K562 (cell line): ENCODE data around the gene PLEKHN1. TPM values are rescaled to one million over a fixed set of nuclear protein-coding genes. Genes with fewer than 3 reads are reported as not detected.

Experiments used
- CREB1 ChIP-seq, 2 experiments: sonication (generic) in 1 of 2; formaldehyde crosslinking in 1 of 2; IDR thresholded peaks; 2 replicates each; pipeline versions ENCODE4 v1.6.1 to v1.8.0; 2012 to 2022; ENCODE audit warnings: inconsistent platforms in 1 of 2, mild to moderate bottlenecking in 1 of 2, missing genetic modification reagents in 1 of 2, moderate library complexity in 1 of 2
- DNMT1 ChIP-seq: fragments of 450-650 bp; IDR thresholded peaks from 2 replicates; pipeline ENCODE4 v1.6.1; 2016; ENCODE audit warnings: antibody characterized with exemption, mild to moderate bottlenecking
- FOS ChIP-seq: IDR thresholded peaks from 3 replicates; pipeline ENCODE4 v1.6.1; 2011; ENCODE audit not compliant: insufficient read length; ENCODE audit errors: extremely low read depth
- FOXK1 ChIP-seq: sonication (generic); formaldehyde crosslinking; IDR thresholded peaks from 2 replicates; pipeline ENCODE4 v1.8.0; 2022; ENCODE audit warnings: missing genetic modification reagents, mild to moderate bottlenecking, borderline replicate concordance
- KDM1A ChIP-seq, 2 experiments: fragments of 450-650 bp; IDR thresholded peaks; 2 replicates each; pipeline ENCODE4 v1.6.1; 2016; ENCODE audit warnings: mild to moderate bottlenecking in 2 of 2
- LEF1 ChIP-seq: fragments of 450-650 bp; IDR thresholded peaks from 2 replicates; pipeline ENCODE4 v1.6.1; 2016; ENCODE audit warnings: mild to moderate bottlenecking
- MXI1 ChIP-seq: IDR thresholded peaks from 2 replicates; pipeline ENCODE4 v1.6.1; 2011; ENCODE audit warnings: low read depth, mild to moderate bottlenecking, improper control_type of control experiment, low read length
- RCOR1 ChIP-seq, 2 experiments: IDR thresholded peaks; 2 replicates each; pipeline ENCODE4 v1.6.1; 2012; ENCODE audit warnings: low read depth in 2 of 2, low read length in 2 of 2, borderline replicate concordance in 1 of 2, improper control_type of control experiment in 1 of 2
- ZNF217 ChIP-seq: sonication (generic); formaldehyde crosslinking; IDR thresholded peaks from 2 replicates; pipeline ENCODE4 v1.8.0; 2022; ENCODE audit warnings: mild to moderate bottlenecking, missing genetic modification reagents
- ZNF232 ChIP-seq: sonication (generic); formaldehyde crosslinking; IDR thresholded peaks from 2 replicates; pipeline ENCODE4 v1.8.0; 2022; ENCODE audit warnings: mild to moderate bottlenecking, missing genetic modification reagents
- ZNF3 ChIP-seq: fragments of 250-450 bp; sonication (Bioruptor Pico); IDR thresholded peaks from 2 replicates; pipeline ENCODE4 v1.5.0; 2021; ENCODE audit warnings: mild to moderate bottlenecking, moderate library complexity
- ZNF354B ChIP-seq: fragments of 250-450 bp; sonication (Bioruptor Pico); IDR thresholded peaks from 2 replicates; pipeline ENCODE4 v1.4.0; 2020
- polyA plus RNA-seq, 8 experiments: library from polyadenylated mRNA; depleted of rRNA in 4 of 8; stranded (reverse) in 5 of 8; unstranded in 3 of 8; fragments of >200 nt; fragmentation: Nextera tagmentation in 2 of 8; fragmentation: Illumina TruSeq in 1 of 8; extraction: Ambion mirVana in 2 of 8; extraction: Trizol in 1 of 8; gene quantifications; 2 replicates each; pipeline versions ENCODE4 v1.2.1 to v1.2.3, GENCODE V29; 2011 to 2014; ENCODE audit warnings: inconsistent platforms in 1 of 8, missing spikeins in 1 of 8
- total RNA-seq, 7 experiments: library from RNA; depleted of rRNA in 6 of 7; stranded (reverse); fragments of >200 nt in 6 of 7; fragmentation: Illumina TruSeq in 2 of 7; extraction: Trizol in 2 of 7; gene quantifications; 2 replicates each; pipeline versions ENCODE4 v1.2.1 to v1.2.3, GENCODE V29; 2011 to 2021; ENCODE audit warnings: low replicate concordance in 1 of 7
- TF ChIP-seq, protein P1 (sequence below): fragments of 250-450 bp; sonication (Bioruptor Pico); IDR thresholded peaks from 2 replicates; pipeline ENCODE4 v1.4.0; 2020
- TF ChIP-seq, protein P2 (sequence below): sonication (generic); formaldehyde crosslinking; IDR thresholded peaks from 2 replicates; pipeline ENCODE4 v1.8.0; 2022; ENCODE audit warnings: mild to moderate bottlenecking, missing genetic modification reagents
- TF ChIP-seq, protein P3 (sequence below): fragments of 450-650 bp; IDR thresholded peaks from one replicate; pipeline ENCODE4 v1.6.1; 2018; ENCODE audit warnings: mild to moderate bottlenecking, moderate library complexity; ENCODE audit not compliant: partially characterized antibody
- TF ChIP-seq, protein P4 (sequence below): fragments of 450-650 bp; IDR thresholded peaks from 2 replicates; pipeline ENCODE4 v1.6.1; 2016; ENCODE audit warnings: borderline replicate concordance

PLEKHN1 gene
- total and polyA plus RNA-seq, 9 of the 15 experiments (the other 6 are each of a cell fraction or from before 2014, with no cell fraction given): 0.07 to 1.5 (median 0.13) TPM; not detected in 2

DNA sequence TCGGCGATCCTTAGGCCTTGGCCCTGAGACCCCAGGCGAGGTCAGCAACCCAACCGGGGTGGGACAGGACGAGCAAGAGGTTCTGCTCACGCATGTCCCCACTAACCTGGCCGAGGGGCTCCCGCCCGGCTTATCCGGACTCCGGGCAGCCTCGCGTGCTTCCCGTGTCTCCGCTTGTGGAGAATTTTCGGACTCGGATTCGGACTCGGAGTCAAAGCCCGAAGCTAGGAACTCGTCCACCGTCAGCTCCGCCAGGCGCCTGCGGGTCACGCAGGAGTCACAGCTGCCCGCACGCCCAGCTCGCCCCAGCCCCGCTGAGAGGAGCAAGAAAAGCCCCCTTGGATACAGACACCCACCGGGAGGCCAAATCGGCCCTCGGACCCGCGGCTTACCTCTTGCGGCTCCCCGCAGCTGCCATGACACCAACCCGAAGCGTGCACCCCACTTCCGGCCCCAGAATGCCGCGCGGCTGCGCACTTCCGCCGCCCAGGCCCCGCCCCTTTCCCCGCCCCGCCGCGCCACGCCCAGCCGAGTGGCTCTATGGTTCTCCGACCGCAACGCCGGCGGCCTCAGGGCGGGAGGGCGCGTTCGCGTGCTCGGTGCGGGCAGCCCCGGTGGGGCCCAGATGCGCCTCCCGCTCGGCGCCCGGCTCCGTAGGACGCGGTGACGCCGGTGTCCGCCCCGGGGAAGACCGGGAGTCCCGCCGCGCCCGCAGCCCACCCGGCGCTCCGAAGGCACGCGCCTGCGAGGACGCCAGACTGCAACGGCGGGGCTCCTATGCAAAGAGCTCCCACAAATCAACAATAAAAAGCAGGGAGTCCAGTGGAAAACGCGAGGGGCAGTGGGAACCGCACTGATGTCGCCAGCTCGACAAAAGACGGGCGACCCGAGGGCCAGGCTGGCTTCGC is 7.2 kb upstream of the PLEKHN1 start, which contains the start of gene NOC2L (continued):
- TF ChIP-seq, protein P1, sequence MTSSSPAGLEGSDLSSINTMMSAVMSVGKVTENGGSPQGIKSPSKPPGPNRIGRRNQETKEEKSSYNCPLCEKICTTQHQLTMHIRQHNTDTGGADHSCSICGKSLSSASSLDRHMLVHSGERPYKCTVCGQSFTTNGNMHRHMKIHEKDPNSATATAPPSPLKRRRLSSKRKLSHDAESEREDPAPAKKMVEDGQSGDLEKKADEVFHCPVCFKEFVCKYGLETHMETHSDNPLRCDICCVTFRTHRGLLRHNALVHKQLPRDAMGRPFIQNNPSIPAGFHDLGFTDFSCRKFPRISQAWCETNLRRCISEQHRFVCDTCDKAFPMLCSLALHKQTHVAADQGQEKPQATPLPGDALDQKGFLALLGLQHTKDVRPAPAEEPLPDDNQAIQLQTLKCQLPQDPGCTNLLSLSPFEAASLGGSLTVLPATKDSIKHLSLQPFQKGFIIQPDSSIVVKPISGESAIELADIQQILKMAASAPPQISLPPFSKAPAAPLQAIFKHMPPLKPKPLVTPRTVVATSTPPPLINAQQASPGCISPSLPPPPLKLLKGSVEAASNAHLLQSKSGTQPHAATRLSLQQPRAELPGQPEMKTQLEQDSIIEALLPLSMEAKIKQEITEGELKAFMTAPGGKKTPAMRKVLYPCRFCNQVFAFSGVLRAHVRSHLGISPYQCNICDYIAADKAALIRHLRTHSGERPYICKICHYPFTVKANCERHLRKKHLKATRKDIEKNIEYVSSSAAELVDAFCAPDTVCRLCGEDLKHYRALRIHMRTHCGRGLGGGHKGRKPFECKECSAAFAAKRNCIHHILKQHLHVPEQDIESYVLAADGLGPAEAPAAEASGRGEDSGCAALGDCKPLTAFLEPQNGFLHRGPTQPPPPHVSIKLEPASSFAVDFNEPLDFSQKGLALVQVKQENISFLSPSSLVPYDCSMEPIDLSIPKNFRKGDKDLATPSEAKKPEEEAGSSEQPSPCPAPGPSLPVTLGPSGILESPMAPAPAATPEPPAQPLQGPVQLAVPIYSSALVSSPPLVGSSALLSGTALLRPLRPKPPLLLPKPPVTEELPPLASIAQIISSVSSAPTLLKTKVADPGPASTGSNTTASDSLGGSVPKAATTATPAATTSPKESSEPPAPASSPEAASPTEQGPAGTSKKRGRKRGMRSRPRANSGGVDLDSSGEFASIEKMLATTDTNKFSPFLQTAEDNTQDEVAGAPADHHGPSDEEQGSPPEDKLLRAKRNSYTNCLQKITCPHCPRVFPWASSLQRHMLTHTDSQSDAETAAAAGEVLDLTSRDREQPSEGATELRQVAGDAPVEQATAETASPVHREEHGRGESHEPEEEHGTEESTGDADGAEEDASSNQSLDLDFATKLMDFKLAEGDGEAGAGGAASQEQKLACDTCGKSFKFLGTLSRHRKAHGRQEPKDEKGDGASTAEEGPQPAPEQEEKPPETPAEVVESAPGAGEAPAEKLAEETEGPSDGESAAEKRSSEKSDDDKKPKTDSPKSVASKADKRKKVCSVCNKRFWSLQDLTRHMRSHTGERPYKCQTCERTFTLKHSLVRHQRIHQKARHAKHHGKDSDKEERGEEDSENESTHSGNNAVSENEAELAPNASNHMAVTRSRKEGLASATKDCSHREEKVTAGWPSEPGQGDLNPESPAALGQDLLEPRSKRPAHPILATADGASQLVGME: 0 out of 2 replicates have a peak, but pooled peaks have one; percentile 33
- TF ChIP-seq, protein P2, sequence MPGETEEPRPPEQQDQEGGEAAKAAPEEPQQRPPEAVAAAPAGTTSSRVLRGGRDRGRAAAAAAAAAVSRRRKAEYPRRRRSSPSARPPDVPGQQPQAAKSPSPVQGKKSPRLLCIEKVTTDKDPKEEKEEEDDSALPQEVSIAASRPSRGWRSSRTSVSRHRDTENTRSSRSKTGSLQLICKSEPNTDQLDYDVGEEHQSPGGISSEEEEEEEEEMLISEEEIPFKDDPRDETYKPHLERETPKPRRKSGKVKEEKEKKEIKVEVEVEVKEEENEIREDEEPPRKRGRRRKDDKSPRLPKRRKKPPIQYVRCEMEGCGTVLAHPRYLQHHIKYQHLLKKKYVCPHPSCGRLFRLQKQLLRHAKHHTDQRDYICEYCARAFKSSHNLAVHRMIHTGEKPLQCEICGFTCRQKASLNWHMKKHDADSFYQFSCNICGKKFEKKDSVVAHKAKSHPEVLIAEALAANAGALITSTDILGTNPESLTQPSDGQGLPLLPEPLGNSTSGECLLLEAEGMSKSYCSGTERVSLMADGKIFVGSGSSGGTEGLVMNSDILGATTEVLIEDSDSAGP (CRISPR knock-in tag): no peak
- TF ChIP-seq, protein P3, sequence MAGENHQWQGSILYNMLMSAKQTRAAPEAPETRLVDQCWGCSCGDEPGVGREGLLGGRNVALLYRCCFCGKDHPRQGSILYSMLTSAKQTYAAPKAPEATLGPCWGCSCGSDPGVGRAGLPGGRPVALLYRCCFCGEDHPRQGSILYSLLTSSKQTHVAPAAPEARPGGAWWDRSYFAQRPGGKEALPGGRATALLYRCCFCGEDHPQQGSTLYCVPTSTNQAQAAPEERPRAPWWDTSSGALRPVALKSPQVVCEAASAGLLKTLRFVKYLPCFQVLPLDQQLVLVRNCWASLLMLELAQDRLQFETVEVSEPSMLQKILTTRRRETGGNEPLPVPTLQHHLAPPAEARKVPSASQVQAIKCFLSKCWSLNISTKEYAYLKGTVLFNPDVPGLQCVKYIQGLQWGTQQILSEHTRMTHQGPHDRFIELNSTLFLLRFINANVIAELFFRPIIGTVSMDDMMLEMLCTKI: no peak
- TF ChIP-seq LEF1 (no peak), ZNF217 (CRISPR knock-in tag) (no peak), DNMT1 (no peak), CREB1 (IDR thresholded peaks at IDR 0.05) (peak; percentile 55), CREB1 (CRISPR knock-in tag; IDR thresholded peaks at IDR 0.05) (peak; percentile 59; the same call in 1 of the 2 replicates), ZNF232 (CRISPR knock-in tag) (no peak), FOXK1 (0 out of 2 replicates have a peak, but pooled peaks have one; percentile 48), FOS (no peak), KDM1A (IDR thresholded peaks at IDR 0.05) (no peak), ZNF3 (CRISPR knock-in tag) (no peak), MXI1 (peak; percentile 79), ZNF354B (CRISPR knock-in tag) (no peak), RCOR1 (IDR thresholded peaks at IDR 0.05; ENCODE audit: borderline replicate concordance in 1 of 2, low read depth in 2 of 2, low read length in 2 of 2) (0 out of 4 replicates have a peak, but pooled peaks of 1 of the 2 experiments have one; percentile 11)
- TF ChIP-seq, protein P4, sequence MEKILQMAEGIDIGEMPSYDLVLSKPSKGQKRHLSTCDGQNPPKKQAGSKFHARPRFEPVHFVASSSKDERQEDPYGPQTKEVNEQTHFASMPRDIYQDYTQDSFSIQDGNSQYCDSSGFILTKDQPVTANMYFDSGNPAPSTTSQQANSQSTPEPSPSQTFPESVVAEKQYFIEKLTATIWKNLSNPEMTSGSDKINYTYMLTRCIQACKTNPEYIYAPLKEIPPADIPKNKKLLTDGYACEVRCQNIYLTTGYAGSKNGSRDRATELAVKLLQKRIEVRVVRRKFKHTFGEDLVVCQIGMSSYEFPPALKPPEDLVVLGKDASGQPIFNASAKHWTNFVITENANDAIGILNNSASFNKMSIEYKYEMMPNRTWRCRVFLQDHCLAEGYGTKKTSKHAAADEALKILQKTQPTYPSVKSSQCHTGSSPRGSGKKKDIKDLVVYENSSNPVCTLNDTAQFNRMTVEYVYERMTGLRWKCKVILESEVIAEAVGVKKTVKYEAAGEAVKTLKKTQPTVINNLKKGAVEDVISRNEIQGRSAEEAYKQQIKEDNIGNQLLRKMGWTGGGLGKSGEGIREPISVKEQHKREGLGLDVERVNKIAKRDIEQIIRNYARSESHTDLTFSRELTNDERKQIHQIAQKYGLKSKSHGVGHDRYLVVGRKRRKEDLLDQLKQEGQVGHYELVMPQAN: peak; percentile 96
